GM19043 (cell line): Measurements from ENCODE around the gene ARNT2.

Experiments
- ATAC-seq: cut with Tn5 transposase; IDR thresholded peaks from one replicate; pipeline ENCODE4 v1.9.1; 2021; ENCODE audit warnings: low read depth; ENCODE audit not compliant: unreplicated experiment

ARNT2 gene

GRCh38 chr15:80609091-80609490, 204.9 kb downstream of the ARNT2 start:
- ATAC-seq: no peak

- ATAC-seq: no peak
Observed at GRCh38 chr15:80609512-80609946, 205.3 kb downstream of the ARNT2 start.

DNA sequence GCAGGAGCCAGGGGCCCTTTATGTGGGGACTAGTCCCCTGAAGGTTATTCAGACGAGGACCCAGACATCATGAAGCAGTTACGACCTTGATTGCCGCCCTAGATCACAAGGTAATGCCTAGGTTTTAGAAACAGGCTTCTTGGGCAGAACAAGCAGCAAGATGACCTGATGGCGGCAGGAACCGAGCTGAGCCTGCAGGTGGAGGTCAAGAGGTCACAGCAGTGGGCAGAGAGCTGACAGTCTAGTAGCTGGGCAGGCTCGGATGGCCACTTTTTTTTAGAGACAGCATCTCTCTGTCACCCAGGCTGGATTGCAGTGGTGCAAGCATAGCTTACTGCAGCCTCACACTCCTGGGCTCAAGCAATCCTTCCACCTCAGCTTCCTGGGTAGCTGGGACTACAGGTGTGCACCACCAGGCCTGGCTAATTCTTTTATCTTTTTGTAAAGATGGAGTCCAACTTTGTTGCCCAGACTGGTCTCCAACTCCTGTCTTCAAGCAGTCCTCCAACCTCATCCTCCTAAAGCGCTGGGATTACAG, 207.4 kb downstream of the ARNT2 start:
- no peak for ATAC-seq

DNA sequence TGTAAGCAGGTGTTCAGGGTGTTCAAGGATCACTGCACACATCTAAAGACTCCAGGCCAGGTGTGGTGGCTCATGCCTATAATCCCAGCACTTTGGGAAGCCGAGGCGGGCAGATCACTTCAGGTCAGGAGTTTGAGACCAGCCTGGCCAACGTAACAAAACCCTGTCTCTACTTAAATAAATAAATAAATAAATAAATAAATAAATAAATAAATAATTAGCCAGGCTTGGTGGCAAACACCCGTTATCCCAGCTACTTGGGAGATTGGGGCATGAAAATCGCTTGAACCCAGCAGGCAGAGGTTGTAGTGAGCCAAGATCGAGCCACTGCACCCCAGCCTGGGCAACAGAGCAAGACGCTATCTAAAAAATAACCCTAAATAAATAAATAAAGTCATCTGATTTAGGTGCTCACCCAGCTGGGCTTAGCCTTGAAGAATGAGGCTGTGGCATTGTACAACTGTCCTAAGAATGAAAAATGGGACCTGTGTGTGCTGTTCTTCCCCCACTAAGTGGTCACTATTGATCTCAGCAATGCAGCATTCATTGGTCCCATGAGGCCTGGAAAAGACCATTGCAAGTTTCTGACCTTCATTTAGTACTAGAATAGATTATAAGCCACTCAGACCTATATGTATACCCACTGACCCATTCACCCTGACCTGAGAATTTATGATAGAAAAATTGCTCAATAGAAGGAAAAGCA, 208.1 kb downstream of the ARNT2 start:
- no peak for ATAC-seq

DNA sequence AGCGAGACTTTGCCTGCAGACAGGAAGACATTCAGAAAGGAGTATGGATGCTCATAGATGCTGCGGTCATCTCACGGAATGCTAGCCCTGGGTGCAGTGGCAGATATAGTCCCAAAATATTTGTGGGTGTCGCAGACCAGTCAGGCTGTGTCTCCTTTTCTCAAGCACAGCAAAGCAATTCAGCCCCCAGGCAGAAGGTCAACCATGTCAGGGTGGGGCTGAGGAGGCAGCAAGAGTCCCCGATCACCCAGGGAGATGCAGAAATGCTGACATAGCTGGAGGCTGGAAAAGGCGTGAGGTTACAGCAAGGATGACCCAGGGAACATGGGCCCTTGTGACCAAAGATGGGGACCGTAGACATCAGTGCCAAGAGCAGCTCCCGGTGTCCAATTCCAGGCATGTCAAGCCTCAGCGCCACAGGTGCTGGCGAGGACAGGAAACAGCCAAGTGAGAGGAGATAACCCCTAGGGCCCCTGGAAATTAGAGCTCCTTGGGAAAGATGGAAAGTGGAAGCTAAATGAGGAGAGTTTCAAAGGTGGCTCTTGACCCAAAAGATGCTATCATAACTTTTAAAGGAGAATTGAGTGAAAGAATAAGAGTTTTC, 209.7 kb downstream of the ARNT2 start:
- no peak for ATAC-seq

DNA sequence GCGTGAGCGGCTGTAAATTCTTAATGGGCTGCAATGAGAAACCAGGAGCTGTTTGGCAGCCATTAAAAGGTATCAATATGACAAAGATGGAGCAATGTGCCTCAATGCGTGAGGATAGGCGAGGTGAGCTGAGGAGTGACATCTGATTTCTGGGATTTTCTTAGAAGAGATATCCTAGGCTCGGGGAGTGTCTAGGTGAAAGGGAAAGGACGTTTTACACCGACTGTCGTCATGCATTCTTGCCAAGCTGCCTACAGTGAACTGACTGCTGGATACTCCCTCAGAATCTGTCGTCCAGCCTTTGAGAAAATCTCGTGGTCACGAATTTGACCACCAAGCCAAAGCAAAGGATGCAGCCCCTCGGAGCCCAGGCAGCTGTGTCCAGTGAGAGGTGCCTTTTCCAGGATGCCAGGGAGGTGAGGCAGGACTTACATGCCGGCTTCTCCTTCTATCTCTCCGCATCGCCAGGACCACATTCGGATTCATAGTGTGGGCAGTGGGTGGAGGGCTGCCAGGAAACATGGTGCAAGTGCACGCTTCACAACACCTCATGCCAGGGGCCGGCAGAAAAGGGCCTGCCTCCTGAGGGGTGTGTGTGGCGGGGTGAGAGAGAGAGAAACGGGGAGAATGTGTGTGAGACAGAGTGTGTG, 210.7 kb downstream of the ARNT2 start:
- no peak for ATAC-seq

- ATAC-seq: no peak
Observed at GRCh38 chr15:80615361-80615736, 211.2 kb downstream of the ARNT2 start.

- no peak for ATAC-seq
Observed at GRCh38 chr15:80615783-80616391, 211.7 kb downstream of the ARNT2 start.

DNA sequence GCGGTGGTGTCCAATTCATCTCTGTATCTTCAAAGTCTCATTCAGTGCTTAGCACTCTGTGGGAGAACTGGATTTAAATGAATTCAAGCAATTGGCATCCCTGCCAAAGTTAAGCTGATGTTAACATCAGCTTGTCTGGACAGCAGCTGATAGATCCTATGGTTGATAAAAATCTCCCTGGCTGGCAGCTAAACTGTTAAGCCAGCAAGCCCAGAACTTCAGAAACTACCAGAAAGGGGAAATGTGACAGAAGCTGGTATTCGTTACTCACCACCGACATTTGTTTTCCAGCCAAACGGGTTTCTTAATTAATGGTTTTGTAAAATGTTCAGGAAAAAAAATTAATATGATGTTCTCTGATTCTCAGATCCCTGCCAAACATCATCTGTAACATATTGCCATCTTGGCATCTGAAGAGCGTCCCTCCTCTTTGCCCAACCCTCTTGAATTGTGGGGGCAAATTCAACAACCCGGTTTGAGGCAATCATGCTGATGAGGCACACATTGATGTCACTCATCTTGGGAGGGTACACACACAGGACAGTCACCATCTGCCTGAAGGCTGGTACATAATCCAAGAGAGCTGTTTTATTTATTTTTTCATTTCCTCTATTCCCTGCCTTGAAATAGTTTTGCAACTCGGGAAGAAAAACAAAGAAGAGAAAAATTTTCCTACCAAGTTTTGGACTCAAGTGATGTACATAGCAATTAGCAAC, 214.7 kb downstream of the ARNT2 start:
- no peak for ATAC-seq

- no peak for ATAC-seq
Observed at GRCh38 chr15:80619680-80620079, 215.5 kb downstream of the ARNT2 start.

- no peak for ATAC-seq
Observed at GRCh38 chr15:80620141-80620540, 216.0 kb downstream of the ARNT2 start.

GRCh38 chr15:80620931-80621330, 216.7 kb downstream of the ARNT2 start:
- ATAC-seq: no peak

DNA sequence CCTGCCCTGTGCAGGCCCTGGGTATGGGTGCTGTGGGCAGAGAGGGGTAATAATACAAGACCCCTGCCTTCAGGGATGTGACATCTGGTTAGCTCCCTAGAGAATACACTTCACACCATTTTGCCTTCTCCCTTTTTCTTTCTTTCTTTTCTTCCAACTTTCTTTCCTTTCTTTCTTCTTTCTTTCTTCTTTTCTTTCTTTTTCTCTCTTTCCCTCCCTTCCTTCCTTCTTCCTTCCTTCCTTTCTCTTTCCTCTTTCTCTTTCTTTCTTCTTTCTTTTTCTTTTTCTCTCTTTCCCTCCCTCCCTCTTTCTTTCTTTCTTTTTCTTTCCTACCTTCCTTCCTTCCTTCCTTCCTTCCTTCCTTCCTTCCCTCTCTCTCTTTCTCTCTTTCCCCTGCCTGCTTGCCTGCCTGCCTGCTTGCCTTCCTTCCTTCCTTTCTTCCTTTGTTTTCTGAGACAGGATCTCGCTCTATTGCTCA, 222.5 kb downstream of the ARNT2 start:
- ATAC-seq: no peak

DNA sequence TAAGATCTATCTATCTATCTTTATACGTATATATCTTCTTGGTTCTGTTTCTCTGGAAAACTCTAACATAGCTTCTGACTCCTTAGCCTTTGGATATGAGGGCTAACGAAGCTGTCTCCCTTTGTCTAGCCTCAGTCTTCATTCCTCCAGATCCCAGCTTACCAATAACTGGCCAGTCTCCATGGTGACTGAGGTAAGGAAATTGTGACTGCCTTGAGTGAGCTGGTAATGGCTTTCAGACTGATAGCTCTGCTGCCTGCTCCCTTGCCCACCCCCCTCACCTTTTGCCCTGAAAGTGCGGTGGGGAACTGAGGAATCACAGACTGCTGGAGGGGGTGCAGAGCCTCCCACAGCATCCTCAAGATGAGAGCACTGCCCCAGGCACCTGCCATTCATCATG, 225.2 kb downstream of the ARNT2 start:
- ATAC-seq: no peak

DNA sequence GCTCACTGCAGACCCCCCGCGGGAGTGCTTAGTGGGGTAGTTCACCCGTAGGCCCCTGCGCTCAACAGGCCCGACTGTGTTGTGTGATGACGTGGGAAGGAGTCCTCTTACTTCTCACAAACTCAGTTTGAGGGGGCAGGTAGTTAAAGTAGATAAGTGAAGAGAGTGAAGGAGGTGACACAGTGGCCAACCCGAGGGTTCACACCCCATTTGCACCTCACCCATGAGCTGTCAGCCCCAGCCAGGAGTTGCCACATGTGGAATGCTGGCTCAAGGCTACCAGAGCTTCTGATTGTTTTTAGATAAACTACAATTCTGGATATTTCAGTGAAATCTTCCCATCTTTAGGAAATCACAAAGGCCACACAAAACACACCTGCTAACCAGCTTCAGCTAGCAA, 226.8 kb downstream of the ARNT2 start:
- ATAC-seq: no peak

DNA sequence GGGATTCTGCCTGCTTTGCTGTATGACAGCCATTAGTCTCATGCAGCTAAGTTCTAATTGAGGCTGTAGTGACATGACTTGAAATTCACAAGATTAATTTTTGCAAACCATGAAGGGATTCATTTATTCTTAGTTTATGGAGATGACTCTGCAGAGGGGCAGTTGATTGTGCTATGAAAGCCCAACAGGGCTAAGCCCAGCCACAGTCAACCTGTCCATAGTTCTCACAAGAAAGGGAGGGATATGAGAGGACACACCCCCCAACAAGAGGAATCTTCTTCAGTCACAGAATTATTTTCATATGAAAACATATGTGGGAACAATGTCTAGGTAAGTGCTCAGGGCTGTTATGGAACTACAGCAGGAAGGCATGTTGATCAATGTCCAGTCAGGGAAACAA, 229.0 kb downstream of the ARNT2 start:
- no peak for ATAC-seq

DNA sequence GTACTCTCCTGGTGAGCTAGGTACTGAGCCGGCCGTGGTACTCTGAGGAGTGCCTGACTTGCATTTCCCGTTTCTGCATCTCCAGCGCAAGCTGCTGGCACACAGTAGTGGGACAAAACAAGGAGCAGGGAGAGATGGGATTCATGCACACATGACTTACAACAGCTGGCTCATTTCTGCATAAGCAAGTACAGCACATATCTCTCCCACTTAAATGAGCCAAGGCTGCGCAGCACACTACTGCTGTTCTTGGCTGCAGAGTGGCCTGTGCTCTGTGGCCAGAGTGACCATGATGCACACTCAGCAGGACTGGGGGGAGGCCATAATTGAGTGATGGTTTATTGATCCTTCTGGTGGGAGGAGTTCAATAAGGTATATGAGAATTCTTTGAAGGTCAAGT, 231.8 kb downstream of the ARNT2 start:
- no peak for ATAC-seq

DNA sequence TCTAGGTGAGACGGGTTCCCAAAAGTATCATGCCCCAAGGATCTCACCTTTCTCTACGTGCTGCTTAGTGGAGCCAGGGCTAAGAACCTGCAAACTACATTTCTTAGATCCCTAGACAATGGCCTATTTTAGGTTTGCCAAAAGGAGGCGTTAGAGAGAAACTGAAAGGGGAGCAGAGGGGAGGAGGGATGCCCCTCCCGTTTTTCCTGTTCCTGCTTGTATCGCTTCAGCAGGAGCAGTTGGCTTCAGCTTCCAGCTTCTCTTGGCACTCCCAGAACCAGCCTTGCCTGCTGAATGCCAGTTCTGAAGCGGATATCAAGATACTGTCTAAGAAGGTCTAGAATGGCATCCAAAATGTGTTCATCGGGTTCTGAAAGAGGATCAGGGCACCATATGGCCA, 232.5 kb downstream of the ARNT2 start:
- ATAC-seq: no peak

GRCh38 chr15:80637747-80638146, 233.6 kb downstream of the ARNT2 start:
- no peak for ATAC-seq

DNA sequence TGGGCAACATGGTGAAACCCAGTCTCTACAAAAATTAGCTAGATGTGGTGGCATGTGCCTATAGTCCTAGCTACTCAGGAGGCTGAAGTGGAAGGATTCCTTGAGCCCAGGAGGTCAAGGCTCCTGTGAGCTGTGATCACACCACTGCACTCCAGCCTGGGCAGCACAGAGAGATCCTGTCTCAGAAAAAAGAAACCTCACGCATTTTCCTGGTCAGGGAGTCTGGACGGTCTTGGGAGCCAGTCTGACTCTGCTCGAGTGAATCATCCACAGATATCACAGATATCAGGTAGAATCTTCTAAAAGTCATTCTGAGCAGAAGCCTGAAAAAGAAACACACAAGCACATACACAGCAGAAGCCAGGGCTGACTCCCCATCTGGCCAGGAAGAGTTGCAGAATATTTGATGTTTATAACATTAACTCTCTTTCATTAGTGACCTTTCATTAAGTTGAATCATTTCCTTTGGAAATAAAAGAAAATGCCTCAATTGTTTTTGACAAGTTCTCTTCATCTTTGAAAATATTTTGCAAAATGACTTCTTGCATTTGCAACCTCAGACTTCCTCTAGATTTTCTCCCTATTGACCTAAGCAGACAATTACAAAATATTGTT, 234.5 kb downstream of the ARNT2 start:
- ATAC-seq: no peak
